Measurements from ENCODE around the gene KRT7.
"Not testable (repeated sequence)": the region's sequence is repeated elsewhere in the genome, so short reads cannot be mapped to it uniquely, and the experiment has no call there.

Gene KRT7

DNA sequence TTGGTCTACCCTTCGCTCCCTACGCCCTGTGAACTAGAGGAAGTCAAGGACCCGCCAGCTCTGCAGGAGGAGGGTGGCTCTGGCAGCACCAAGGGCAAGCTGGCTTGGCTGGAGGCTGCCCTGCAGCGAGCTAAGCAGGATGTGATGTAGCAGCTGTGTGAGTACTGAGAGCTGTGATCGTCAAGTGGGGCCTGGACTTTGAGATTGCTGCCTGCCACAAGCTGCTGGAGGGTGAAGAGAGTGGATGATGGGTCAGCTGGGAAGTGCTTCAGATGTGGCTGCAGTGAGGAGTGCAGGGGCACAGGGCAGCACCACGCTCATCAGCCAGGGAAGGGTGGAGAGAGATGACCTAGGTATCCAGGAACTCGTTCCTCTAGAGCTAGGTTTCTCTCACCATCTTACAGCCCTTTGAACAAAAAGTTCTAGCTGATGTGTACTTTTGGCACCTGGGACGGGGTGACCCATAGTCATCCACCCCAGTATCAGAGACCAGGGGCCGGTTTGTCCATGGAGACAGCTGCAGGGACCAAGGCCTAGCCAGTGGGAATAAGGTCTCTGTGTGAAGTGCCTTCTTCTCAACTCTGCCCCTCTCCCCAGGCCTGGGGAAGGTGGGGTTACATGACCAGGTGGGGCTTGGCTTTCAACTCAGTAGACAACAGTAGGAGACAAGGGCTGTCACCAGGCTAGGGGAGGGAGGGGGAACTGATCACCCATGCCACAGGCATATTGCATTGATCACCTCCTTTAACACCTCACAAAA, 44.6 kb downstream of the KRT7 start:
- no peak for DNase-seq (ENCODE audit: low read depth in 1 of 2, low spot score in 1 of 2)

DNA sequence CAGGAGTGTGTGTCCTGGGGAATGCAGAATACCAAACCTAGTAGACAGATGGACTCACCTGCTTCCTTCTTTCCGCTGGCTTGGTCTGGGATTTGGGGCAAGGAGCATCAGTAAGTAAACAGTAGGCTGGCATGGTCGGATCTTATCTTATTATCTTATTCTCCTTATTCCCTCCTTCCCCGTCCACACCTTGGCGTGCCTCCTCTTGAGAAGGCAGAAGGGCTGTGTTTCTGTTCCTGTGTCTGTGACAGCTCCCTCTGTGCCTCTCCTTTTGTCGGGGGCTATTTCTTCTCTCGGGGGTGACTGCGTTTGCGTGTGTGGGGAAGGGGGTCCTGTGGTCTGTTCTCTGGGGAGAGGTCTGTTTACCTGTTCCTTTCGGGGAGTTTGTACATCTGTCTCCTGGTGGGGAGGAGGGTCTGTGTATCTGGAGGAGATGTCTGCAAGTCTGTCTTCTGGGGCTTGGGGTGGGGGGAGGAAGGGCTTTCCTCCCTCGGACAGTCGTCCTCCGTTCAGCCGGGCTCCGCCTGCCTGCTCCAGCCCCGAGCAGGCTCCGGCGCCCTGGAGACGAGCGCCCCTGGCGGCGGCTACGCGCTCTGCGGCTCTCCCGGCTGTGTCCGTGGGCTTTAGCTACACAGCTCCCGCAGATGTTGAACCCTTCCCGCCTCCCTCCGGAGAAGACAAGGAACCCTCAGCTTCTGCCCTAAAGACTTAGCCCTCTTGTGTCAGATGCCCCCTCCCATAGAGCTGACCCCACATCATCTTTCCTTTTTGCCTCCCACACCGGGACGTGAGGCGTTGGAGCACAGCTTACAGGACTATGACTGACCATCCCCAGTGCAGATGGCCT, 45.8 kb downstream of the KRT7 start:
- DNase-seq (ENCODE audit: low read depth in 1 of 2, low spot score in 1 of 2): peak; percentile 51 to 63

DNA sequence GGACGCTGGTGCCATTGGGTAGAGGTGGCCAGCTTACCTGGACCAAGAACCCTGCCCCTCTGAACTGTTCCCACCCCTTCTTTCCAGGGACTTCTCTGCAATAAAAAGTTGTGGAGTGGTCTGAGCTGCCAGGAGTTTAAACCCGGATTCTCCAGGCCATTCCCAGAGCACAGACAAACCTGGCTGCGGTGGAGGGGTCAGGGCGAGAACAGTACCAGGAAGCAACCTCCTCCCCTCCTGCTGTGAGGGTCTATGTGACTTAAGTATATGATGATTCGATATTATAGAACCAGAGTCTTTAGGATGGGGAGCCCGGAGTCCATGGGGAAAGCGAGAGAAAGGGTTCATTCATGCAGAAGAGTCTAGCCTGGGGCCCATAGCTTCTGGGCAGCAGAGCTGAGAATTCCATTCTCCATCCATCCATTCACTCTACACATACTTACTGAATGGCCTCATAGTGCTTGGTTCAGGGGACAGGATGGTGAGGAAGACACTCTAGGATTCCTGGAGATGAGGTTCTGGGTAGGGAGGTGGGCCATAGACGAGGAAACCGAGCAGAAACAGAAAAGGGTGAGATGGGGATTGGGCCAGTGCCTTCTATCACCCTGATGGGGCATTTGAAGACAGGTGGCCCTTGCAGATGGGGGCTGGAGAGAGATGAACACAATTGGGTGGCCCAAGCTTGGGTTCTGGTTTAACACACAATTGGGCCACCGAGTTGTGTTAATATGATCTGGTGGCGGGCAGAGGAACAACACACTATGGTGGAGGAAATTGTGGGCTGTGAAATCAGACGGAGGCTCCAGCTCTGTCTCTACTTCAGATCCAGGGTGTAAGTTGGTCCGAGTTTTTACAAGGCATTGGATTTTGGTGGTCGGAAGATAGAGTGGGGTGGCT, 46.6 kb downstream of the KRT7 start:
- no peak for DNase-seq (ENCODE audit: low read depth in 1 of 2, low spot score in 1 of 2)

DNA sequence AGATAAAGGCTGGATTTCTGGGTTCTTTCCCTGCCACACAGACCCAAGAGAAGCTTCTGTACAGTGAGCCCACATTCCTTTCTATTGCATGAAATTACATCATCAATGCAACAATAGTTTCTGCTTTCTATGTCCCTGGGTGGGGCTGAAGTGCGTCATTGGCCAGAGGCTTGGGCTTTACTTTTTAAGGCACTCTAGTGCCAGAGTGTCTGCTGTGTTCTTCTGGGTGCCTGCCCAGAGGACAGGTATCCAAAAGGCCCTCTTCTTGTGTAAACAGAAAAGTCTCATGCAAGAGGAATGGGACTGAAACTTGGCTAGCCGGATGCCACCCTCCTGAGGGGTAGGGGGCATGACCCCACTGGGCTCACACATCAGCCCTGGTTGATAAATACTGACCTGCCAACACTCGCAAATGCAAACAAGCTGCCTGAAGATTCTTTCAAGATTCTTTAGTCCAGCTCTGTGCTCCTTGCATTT, 47.3 kb downstream of the KRT7 start:
- no peak for DNase-seq (ENCODE audit: low read depth in 1 of 2, low spot score in 1 of 2)

DNA sequence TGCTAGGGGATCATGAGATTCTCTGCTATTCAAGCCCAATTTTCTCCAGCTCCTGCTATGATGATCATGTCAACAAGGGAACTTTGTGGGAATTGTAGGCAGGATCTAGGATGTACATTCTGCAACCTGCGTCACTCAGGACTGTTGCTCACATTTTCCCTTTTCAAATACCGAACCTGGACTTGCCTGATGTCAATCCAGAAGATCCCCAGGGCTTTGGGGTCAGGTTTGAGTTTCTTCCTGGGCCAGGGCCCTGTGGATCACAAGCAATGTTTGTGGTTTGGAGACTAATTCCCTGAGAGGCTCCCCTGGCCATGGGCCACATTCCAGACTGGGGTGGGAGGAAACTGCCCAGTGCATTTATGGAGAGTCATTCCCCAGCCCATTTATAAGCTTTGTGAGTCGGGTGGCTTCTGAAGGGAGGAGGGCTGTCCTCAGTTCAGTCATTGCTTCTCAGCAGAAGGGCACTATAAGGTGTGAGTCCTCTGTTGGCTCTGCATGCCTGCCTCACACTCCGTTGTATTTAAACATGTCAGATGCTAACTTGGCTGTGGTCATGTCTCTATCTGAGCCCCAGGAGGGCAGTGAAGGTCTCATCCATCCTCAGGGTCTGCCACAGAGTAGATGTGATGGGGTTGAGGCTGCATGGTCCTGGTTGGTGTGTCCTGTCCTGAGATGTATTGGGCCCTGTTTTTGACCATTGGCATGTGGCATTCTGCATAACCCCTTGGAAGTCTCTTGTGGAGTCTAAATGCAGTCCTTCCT, 47.9 kb downstream of the KRT7 start:
- no peak for DNase-seq (ENCODE audit: low read depth in 1 of 2, low spot score in 1 of 2)

DNA sequence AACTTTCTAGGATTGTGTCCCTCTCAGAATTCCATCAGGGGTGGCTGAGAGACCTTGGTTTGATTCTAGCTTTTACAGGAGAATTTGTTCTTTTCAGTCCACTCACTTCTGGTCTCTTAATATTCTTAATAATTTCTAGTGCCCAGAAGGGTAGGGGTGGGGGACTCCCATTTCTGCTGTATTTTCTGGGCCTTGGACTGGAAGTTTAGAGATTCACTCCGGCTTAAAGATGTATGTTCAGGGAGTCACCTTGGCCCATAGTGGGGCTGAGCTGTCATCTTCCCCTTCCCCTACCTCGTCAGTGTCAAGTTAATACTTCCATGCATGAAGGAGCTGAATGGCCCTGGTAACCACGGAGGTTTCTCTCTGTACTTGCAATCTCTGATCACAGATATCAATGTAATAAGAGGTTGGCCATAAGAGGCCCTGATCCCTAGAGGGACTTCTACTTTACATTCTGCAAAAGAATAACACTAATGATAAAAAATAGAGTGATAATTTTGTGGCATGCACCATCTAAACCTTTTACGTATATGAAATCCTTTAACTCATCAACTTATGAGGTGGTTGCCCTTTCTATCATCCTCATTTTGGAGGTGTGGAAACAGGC, 51.6 kb downstream of the KRT7 start:
- DNase-seq (ENCODE audit: low read depth in 1 of 2, low spot score in 1 of 2): no peak

DNA sequence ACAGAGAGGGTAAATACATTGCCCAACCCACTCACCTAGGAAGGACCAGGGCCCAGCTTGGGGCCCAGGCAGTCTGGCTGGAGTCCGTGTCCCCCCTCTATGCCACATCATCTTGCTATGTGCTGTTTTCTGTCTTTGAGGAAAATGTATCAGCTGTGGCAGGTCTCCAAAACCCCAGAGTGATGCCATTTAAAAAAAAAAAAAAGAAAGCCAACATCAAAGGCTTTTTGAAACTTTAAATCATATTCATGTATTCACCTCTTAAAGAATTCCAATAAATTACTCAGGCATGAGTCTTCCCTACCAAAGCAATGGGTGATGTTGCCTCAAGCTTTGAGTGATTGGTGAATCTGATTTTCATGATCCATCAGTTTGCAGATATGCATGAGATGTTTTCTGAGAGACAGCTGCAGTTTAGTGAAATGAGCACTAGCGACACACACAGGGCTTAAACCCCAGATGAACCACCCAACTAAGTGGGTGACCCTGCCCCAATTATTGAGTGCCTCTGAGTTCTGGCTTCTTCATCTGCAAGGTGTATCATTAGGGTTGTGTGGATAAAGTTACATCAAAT, 52.2 kb downstream of the KRT7 start:
- no peak for DNase-seq (ENCODE audit: low read depth in 1 of 2, low spot score in 1 of 2)

DNA sequence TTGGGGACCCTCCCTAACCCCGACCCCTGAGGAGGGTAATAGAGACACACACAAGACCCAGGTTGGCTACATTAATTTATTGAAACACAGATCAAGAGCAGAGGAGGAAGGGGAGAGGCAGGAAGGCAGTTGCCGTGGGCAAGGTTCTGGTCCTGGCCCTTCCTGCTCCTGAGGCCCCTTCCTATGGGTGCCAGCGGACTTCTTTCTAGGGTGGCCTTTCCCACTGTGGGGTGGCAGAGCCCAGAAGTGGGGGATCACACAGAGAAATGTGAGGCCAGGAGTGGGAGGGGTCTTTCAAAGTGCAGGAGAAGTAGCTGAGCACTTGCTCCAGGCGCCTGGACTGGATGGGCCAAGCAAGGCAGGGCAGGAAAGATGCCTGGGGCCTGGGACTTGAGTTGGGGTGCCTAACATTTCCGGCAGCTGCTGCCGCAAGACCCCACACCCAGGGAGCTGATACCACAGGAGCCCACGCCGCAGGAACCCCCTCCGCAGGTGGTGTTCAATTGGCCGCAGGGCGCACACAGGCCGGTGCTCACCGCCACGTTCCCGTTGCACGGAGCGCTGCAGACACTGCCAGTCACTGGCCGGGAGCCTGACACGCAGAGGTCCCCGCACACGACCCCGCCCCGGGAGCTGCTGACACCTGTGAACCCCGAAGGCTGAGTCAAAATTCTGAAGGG, 52.9 kb downstream of the KRT7 start:
- DNase-seq (ENCODE audit: low read depth in 1 of 2, low spot score in 1 of 2): no peak

DNA sequence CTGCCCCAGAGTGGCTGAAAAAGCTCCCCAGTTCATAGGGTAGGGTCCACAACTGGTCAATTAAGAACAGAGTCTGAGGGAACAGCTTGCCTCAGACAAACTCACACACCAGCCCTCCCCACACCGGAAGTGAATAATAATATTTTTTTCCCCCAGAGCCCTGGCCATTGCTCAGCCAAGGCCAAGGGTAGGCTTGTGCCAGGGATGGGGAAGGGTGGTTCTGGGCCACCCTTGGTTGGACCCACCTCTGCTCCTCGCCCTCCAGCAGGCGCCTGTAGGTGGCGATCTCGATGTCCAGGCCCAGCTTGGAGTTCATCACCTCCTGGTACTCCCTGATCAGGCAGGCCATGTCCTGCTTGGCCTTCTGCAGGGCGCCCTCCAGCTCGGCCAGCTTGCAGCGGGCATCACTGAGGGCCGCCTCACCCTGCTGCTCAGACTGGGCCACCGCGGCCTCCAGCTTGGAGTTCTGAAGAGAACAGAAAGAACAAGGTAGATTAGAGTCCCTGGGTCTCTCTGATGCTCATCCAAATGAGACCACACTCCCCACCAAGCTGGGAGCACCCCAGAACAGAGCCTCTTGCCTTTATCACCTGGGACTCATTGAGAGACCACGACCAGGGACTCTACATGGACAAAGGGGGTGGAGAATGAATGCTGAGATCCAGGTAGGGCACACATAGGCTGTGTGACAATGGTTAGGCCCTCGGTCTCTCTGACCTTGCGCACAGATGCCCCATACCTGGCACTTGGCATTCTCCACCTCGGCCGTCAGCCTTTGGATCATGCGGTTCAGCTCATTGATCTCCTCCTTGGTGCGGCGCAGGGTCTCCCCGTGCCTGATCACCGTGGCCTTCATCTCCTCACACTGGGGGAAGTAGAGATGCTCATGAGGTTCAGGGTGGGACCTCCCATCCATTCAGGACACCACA, 54.1 kb downstream of the KRT7 start:
- DNase-seq (ENCODE audit: low read depth in 1 of 2, low spot score in 1 of 2): not testable (repeated sequence)

DNA sequence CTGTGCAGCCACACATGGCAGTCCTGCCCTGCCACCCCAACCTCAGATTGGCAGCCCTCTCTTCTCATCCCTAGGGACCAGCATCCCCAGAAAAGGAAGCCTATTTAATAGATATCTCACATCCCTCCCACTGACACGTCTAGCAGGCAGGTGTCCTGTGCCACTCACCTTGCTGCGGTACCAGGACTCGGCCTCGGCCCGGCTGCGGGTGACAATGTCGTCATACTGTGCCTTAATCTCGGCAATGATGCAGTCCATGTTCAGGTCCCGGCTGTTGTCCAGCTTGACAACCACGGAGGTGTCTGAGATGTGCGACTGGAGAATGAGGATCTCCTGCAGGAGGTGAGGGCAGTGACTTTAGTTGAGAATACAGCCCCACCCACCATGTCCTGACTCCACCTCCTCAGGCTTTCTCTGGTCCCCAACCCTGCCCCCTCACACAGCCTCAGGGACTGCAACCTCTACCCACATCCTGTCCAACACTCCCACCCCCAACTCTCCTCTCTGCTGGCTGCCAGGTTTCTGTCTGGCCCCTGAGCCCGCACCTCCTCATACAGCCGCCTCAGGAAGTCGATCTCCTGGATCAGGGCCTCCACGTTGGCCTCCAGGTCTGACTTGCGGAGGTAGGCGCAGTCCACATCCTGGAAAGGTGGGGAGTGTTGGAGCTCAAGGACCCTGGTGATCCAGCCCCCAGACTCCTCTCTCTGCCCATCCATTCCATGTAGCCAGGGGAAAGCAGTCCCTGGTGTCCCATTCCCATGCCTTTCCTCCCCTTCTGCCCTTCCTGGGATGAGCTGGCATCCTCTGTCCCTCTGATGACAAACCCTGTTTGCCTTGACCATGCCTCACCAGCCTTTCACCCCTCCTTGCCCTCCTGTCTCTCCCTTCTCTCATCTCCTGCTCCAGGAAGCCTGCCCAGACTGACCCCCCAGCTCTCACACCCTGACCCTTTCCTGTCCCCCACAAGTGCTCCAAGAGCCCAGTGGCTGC, 55.1 kb downstream of the KRT7 start:
- DNase-seq (ENCODE audit: low read depth in 1 of 2, low spot score in 1 of 2): not testable (repeated sequence)

DNA sequence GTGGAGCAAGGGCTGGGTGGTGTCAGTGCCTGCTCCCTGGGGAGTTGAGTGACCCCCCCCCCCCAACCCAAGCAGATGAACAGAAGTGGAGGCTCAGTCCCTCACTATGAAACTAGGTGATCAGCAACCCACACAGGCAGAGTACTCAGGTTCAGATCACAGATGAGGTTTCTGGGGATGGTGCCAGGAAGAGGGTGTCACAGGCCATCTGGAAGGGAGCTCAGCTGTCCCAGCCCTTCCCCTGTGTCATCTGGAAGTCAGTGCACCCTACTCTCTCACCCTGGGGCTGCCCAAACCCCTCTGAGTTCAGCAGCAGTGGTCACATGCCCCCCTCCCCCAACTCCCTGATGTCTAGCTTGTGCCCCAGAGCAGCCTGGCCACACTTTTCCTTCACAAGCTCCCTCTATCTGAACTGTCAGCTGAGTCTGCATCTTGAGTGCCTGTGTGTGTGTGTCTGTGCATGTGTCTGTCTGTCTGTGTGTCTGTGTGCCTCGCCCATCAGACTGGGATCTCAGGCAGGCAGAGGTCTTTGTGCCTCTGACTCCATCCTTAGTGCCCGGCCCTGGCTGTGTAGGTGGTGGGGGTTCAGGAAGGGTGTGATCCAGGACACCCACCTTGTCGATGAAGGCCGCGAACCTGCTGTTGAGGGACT, 57.6 kb downstream of the KRT7 start:
- not testable (repeated sequence) for DNase-seq (ENCODE audit: low read depth in 1 of 2, low spot score in 1 of 2)

DNA sequence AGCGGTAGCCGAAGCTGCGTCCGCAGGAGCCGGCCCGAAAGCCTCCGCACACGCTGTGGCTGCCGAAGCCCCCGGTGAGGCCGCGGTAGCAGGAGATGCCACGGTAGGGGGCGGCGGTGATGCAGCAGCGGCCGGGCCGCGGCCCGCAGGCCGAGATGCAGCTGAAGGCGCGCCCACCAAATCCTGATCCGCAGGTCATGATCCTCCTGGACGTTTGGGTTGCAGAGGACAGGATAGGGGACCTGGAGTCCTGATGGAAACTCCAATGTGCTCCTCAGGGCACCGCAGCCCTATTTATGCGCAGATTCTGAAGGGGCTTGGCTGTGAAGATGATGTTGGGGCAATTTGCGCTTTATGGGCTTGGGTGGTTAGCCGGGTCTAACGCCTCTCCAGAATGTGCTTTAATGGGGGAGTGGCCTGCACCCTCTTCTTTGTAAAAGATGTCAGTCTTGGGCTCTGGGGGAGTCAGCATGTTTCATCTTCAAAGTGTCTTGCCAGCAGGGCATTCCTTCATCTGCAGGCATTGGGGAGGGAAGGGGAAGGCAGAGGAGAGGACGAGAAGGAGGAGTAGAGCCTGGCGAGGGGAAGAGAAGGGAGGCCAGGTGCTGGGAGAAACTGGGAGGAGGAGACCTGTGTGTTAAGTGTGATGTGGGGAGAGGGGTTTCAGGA, 58.4 kb downstream of the KRT7 start, which contains the start of gene KRT81:
KRT81 (minus strand) TSS at position 268 of the 669 bp plus-strand sequence; CDS start at position 199, 69 bp downstream.
- no peak for DNase-seq (ENCODE audit: low read depth in 1 of 2, low spot score in 1 of 2)

DNA sequence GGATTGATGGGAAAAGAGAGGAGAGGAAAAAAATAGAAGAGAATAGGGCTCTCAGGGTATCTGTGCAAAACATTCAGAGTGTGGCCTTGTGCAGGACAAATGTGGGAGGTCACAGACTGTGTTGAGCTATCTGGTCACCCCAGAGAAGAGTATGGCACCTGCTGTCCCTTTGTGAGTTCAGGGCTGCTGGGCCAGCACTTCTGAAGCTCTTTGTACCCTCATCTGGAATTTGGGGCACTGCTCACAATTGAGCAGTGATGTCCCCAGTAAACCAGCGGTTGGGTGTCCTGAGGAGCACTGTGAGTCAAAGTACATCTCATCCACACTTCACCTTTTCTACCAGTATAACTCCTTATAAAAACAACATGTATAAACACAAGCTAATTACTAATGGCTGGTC, 60.9 kb downstream of the KRT7 start:
- DNase-seq (ENCODE audit: low read depth in 1 of 2, low spot score in 1 of 2): no peak

DNA sequence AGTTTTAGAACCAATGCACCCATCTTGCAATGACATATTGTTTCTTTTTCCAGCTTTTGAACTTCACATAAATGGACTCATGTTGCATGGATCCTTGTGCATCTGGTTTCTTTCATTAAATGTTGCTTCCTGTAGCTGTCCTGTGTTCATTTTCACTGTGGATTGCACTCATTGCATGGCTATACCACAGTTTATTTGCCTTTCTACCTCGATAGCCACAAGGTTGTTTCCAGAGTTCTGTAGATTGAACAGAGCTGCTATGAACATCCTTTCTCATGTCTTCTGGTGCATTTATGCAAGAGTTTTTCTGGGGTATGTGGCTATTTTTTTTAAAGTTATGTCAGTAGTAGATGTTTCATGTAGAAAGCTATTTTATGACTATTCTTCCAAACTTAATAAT, 61.8 kb downstream of the KRT7 start:
- no peak for DNase-seq (ENCODE audit: low read depth in 1 of 2, low spot score in 1 of 2)

DNA sequence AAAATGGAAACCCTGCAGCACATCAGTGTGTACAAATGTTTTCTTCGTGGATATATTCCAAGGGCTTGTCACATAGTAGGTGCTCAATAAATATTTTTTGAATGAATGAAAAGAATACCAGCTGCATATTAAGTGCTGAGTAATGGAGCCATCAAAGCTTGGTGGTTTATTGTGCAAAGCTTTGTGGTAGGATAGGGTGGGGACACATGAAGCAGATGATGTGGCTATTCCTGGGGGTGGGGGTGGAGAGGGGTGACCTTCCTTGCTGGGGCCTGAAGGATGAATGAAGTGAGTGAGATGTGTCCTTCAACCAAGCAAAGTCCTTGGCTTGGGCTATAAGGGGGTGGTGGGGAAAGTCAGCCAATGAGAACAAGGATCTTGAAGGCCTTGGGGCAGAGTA, 62.6 kb downstream of the KRT7 start:
- DNase-seq (ENCODE audit: low read depth in 1 of 2, low spot score in 1 of 2): no peak
